ENCODE measurements around the gene RNF169. TPM values are rescaled to one million over a fixed set of nuclear protein-coding genes. Genes with fewer than 3 reads are reported as not detected.
A peak's percentile ranks its signal among the peaks of the same experiment; 100 is the strongest.
"Not testable (repeated sequence)": the region's sequence is repeated elsewhere in the genome, so short reads cannot be mapped to it uniquely, and the experiment has no call there.

The RNF169 gene
- polyA plus RNA-seq, 2 of the 4 experiments (the other 2 are of a cell fraction), result 6.3 to 11.1 TPM

DNA sequence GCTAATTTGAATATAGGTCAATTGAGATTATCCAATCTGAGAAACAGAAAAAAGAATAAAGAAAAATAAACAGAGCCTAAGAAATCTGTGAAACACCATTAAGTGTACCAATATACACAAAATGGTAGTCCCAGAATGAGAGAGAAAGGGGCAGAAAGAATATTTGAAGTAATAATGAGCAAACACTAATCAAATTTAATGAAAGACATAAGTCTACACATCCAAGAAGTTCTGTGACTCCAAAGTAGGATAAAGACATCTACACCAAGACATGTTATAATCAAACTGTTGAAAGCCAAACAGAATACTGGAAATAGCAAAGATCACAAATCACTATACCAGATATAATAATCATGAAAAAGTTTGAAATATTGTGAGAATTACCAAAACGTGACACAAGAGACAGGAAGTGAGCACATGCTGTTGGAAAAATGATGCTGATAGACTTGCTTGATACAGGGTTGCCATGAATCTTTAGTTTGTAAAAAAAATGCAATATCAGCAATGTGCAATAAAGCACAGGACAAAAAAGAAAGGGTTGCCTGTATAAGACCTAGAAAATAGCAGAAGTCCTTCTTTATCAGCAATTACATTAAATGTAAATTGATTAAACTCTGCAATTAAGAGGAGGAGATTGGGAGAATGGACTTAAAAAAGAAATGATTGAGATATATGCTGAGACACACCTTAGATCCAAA, 75.8 kb downstream of the RNF169 start:
- ChIA-PET POLR2A (interaction anchor here (0.7 kb wide), 1 partner anchor 405 kb away, joined by 3 read pairs; no protein-coding TSS in a partner anchor), CTCF (no interaction called here)
- Histone ChIP-seq H3K9me3 (peaks cover 42% of the 10 kb centered on the region), H3K4me1 (peaks cover 14% of the 10 kb centered on the region; the same call in 2 of the 3 replicates), H3K4me3 (no peak overlapping the region), H3K27ac (no peak overlapping the region), H3K4me2 (no peak overlapping the region)
- TF ChIP-seq CHD2 (IDR thresholded peaks at IDR 0.05; ENCODE audit: low read length, partially characterized antibody) (no peak), HEYL (CRISPR knock-in tag; IDR thresholded peaks at IDR 0.05) (no peak), MAFK (IDR thresholded peaks at IDR 0.05; ENCODE audit: partially characterized antibody) (peak; percentile 92)
- TF ChIP-seq, protein P1, sequence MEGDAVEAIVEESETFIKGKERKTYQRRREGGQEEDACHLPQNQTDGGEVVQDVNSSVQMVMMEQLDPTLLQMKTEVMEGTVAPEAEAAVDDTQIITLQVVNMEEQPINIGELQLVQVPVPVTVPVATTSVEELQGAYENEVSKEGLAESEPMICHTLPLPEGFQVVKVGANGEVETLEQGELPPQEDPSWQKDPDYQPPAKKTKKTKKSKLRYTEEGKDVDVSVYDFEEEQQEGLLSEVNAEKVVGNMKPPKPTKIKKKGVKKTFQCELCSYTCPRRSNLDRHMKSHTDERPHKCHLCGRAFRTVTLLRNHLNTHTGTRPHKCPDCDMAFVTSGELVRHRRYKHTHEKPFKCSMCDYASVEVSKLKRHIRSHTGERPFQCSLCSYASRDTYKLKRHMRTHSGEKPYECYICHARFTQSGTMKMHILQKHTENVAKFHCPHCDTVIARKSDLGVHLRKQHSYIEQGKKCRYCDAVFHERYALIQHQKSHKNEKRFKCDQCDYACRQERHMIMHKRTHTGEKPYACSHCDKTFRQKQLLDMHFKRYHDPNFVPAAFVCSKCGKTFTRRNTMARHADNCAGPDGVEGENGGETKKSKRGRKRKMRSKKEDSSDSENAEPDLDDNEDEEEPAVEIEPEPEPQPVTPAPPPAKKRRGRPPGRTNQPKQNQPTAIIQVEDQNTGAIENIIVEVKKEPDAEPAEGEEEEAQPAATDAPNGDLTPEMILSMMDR (IDR thresholded peaks at IDR 0.05), result no peak
- no peak for DNase-seq (ENCODE audit: low read depth in 1 of 2, low spot score in 1 of 2)
- ATAC-seq, result no peak
- FAIRE-seq, result peak; percentile 65
- 81% methylated on average over 1 of the region's 1 CpG for WGBS (ENCODE audit: missing lambda C conversion rate)

DNA sequence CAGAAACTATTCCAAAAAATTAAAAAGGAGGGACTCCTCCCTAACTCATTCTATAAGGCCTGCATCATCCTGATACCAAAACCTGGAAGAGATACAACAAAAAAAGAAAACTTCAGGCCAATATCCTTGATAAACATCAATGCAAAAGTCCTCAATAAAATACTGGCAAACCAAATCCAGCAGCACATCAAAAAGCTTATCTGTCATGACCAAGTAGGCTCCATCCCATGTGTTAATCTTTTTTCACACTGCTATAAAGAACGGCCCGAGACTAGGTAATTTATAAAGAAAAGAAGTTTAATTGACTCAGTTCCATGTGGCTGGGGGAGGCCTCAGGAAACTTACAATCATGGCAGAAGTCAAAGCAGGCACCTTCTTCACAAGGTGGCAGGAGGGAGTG, 76.9 kb downstream of the RNF169 start:
- not testable (repeated sequence) for ATAC-seq

DNA sequence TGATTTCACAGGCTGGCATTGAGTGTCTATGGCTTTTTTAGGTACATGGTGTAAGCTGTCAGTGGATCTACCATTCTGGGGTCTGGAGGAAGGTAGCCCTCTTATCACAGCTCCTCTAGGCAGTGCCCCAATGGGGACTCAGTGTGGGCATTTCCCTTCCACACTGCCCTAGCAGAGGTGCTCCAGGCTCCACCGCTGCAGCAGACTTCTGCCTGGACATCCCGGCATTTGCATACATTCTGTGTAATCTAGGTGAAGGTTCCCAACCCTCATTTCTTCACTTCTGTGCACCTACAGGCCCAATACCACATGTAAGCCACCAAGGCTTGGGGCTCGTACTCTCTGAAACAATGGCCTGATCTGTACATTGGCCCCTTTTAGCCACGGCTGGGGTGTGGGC, 78.3 kb downstream of the RNF169 start:
- peaks cover 42% of the 10 kb centered on the region for H3K9me3 ChIP-seq
- ChIA-PET POLR2A (no interaction called here), CTCF (interaction anchor here (0.7 to 1.1 kb wide), 2 partner anchors 15 to 19 kb away, joined by 3 read pairs; no protein-coding TSS in a partner anchor)
- no peak overlapping the region for H3K4me2 ChIP-seq
- H3K27ac ChIP-seq, result no peak overlapping the region
- DNase-seq (ENCODE audit: low read depth in 1 of 2, low spot score in 1 of 2) (peak in 1 of 2 experiments; percentile 26), ATAC-seq (no peak), FAIRE-seq (no peak)
- no peaks in the 10 kb centered on the region for H3K4me1 ChIP-seq
- TF ChIP-seq RCOR1 (IDR thresholded peaks at IDR 0.05; ENCODE audit: low read depth, low read length), result no peak
- no peak for TF ChIP-seq ZC3H11A (IDR thresholded peaks at IDR 0.05)
- TF ChIP-seq HEYL (CRISPR knock-in tag; IDR thresholded peaks at IDR 0.05), result no peak
- no peak for TF ChIP-seq SREBF2 (IDR thresholded peaks at IDR 0.05)
- no peak for TF ChIP-seq TP53 (CRISPR knock-in tag; IDR thresholded peaks at IDR 0.05)
- TF ChIP-seq EHMT2 (IDR thresholded peaks at IDR 0.05; ENCODE audit: low read depth), result no peak
- TF ChIP-seq EP300 (IDR thresholded peaks at IDR 0.05), result no peak
- TF ChIP-seq FOSL2 (IDR thresholded peaks at IDR 0.05), result no peak
- TF ChIP-seq FOSL2 (CRISPR knock-in tag; IDR thresholded peaks at IDR 0.05), result no peak
- WGBS (ENCODE audit: missing lambda C conversion rate), result 100% methylated on average over 4 of the region's 4 CpGs
- H3K4me3 ChIP-seq, result no peak overlapping the region

More for the DNA sequence above, 76.9 kb downstream of the RNF169 start:
- FAIRE-seq; H3K4me2 ChIP-seq; H3K4me3 ChIP-seq; DNase-seq (ENCODE audit: low read depth in 1 of 2, low spot score in 1 of 2); H3K4me1 ChIP-seq; H3K27ac ChIP-seq; POLR2A ChIA-PET: not testable (repeated sequence)
- 98% methylated on average over 2 of the region's 2 CpGs for WGBS (ENCODE audit: missing lambda C conversion rate)
- H3K9me3 ChIP-seq, result peaks cover 42% of the 10 kb centered on the region
- CTCF ChIA-PET, result interaction anchor here (1.0 kb wide), 1 partner anchor 31 kb away, joined by 3 read pairs; no protein-coding TSS in a partner anchor

DNA sequence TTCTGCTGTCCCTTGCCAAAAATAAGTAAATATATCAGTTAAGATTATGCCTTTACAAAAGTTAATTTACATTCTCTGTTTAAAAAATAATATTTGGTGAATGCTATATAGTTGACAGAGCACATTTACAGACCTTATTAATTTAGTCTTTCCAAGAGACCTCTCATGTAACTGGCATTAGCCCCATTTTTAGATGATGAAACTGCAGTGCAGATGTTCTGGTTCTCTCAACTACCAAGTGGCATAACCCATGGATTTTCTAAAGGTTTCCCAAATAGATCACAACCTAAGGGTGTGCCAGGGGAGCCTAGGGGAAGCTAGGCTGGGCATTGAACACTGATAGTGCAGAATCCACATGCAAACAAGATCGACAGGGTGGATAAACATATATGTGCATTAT, 88.5 kb downstream of the RNF169 start:
- no peak overlapping the region for H3K4me3 ChIP-seq
- no peak for FAIRE-seq
- ChIA-PET CTCF (interaction anchor here (1.9 kb wide), 1 partner anchor 21 kb away, joined by 5 read pairs; no protein-coding TSS in a partner anchor), POLR2A (no interaction called here)
- H3K4me1 ChIP-seq, result no peaks in the 10 kb centered on the region
- 63% methylated on average over 1 of the region's 1 CpG for WGBS (ENCODE audit: missing lambda C conversion rate)
- H3K4me2 ChIP-seq, result no peak overlapping the region
- H3K9me3 ChIP-seq, result no peaks in the 10 kb centered on the region
- ATAC-seq, result no peak
- no peak overlapping the region for H3K27ac ChIP-seq
- no peak for DNase-seq (ENCODE audit: low read depth in 1 of 2, low spot score in 1 of 2)
- TF ChIP-seq MAZ (IDR thresholded peaks at IDR 0.05; ENCODE audit: borderline replicate concordance, low read depth, low read length) (no peak), GATA3 (IDR thresholded peaks at IDR 0.05; ENCODE audit: borderline replicate concordance) (no peak), BHLHE40 (IDR thresholded peaks at IDR 0.05; ENCODE audit: low read depth, low read length) (no peak), FOXS1 (CRISPR knock-in tag; IDR thresholded peaks at IDR 0.05) (no peak), HOXB5 (CRISPR knock-in tag; IDR thresholded peaks at IDR 0.05) (no peak), ZFP36 (IDR thresholded peaks at IDR 0.05; ENCODE audit: borderline replicate concordance, partially characterized antibody) (no peak), JUNB (IDR thresholded peaks at IDR 0.05) (no peak), ZSCAN20 (CRISPR knock-in tag; IDR thresholded peaks at IDR 0.05) (no peak), HOXB13 (CRISPR knock-in tag; IDR thresholded peaks at IDR 0.05; ENCODE audit: low read depth) (no peak), RNF2 (IDR thresholded peaks at IDR 0.05; ENCODE audit: borderline replicate concordance, low read depth) (no peak), NPAS2 (CRISPR knock-in tag; IDR thresholded peaks at IDR 0.05; ENCODE audit: borderline replicate concordance) (no peak), JUN (IDR thresholded peaks at IDR 0.05) (no peak), SMC3 (IDR thresholded peaks at IDR 0.05) (no peak), RFX5 (IDR thresholded peaks at IDR 0.05) (no peak)
- TF ChIP-seq, protein P2, sequence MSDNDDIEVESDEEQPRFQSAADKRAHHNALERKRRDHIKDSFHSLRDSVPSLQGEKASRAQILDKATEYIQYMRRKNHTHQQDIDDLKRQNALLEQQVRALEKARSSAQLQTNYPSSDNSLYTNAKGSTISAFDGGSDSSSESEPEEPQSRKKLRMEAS (IDR thresholded peaks at IDR 0.05), result no peak
- TF ChIP-seq, protein P3, sequence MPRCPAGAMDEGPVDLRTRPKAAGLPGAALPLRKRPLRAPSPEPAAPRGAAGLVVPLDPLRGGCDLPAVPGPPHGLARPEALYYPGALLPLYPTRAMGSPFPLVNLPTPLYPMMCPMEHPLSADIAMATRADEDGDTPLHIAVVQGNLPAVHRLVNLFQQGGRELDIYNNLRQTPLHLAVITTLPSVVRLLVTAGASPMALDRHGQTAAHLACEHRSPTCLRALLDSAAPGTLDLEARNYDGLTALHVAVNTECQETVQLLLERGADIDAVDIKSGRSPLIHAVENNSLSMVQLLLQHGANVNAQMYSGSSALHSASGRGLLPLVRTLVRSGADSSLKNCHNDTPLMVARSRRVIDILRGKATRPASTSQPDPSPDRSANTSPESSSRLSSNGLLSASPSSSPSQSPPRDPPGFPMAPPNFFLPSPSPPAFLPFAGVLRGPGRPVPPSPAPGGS (IDR thresholded peaks at IDR 0.05), result no peak
- TF ChIP-seq, protein P4, sequence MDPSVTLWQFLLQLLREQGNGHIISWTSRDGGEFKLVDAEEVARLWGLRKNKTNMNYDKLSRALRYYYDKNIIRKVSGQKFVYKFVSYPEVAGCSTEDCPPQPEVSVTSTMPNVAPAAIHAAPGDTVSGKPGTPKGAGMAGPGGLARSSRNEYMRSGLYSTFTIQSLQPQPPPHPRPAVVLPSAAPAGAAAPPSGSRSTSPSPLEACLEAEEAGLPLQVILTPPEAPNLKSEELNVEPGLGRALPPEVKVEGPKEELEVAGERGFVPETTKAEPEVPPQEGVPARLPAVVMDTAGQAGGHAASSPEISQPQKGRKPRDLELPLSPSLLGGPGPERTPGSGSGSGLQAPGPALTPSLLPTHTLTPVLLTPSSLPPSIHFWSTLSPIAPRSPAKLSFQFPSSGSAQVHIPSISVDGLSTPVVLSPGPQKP (IDR thresholded peaks at IDR 0.05; ENCODE audit: low read depth, low read length), result no peak
